HepG2 (cell line): ENCODE data around the gene TMEM223. TPM values are rescaled to one million over a fixed set of nuclear protein-coding genes. Genes with fewer than 3 reads are reported as not detected.

Experiments
- BCL6 ChIP-seq: IDR thresholded peaks from 2 replicates; pipeline ENCODE4 v1.6.1; 2016; ENCODE audit warnings: missing genetic modification reagents, missing compliant biosample characterization
- GTF3A ChIP-seq: sonication (generic); formaldehyde crosslinking; conservative IDR thresholded peaks from 2 replicates; pipeline ENCODE4 v1.4.0; 2020; ENCODE audit warnings: mild to moderate bottlenecking, missing genetic modification reagents
- HOXA5 ChIP-seq: sonication (generic); formaldehyde crosslinking; IDR thresholded peaks from 2 replicates; pipeline ENCODE4 v1.4.0; 2020; ENCODE audit warnings: missing genetic modification reagents
- IKZF5 ChIP-seq: IDR thresholded peaks from 2 replicates; pipeline ENCODE4 v1.6.1; 2018; ENCODE audit warnings: missing genetic modification reagents, mild to moderate bottlenecking, missing compliant biosample characterization
- LCORL ChIP-seq, 2 experiments: fragments of 450-650 bp in 1 of 2; sonication (generic) in 1 of 2; formaldehyde crosslinking in 1 of 2; IDR thresholded peaks; 2 replicates each; pipeline versions ENCODE4 v1.5.0 to v1.6.1; 2017 to 2020; ENCODE audit warnings: antibody characterized with exemption in 1 of 2, missing genetic modification reagents in 1 of 2
- PPARG ChIP-seq: conservative IDR thresholded peaks from 2 replicates; pipeline ENCODE4 v1.6.1; 2016; ENCODE audit warnings: missing biosample characterization, missing genetic modification reagents
- PRDM4 ChIP-seq: sonication (generic); formaldehyde crosslinking; IDR thresholded peaks from 2 replicates; pipeline ENCODE4 v1.9.0; 2021; ENCODE audit warnings: missing genetic modification reagents, borderline replicate concordance
- RFXANK ChIP-seq: IDR thresholded peaks from 2 replicates; pipeline ENCODE4 v1.6.1; 2016
- SNAPC5 ChIP-seq: sonication (generic); formaldehyde crosslinking; IDR thresholded peaks from 2 replicates; pipeline ENCODE4 v1.8.1; 2023; ENCODE audit warnings: mild to moderate bottlenecking, missing genetic modification reagents, borderline replicate concordance
- SRSF4 ChIP-seq: fragments of 200-400 bp; formaldehyde crosslinking; IDR thresholded peaks from one replicate; pipeline ENCODE4 v1.6.1; 2018; ENCODE audit warnings: mild to moderate bottlenecking, low read depth, low read length, moderate library complexity; ENCODE audit not compliant: poor library complexity, severe bottlenecking
- STAG1 ChIP-seq: sonication (generic); formaldehyde crosslinking; IDR thresholded peaks from 2 replicates; pipeline ENCODE4 v1.4.0; 2020; ENCODE audit warnings: missing genetic modification reagents
- TAF15 ChIP-seq: fragments of 200-400 bp; formaldehyde crosslinking; IDR thresholded peaks from one replicate; pipeline ENCODE4 v1.6.1; 2018; ENCODE audit warnings: mild to moderate bottlenecking, low read depth, low read length; ENCODE audit not compliant: poor library complexity, severe bottlenecking
- TEAD3 ChIP-seq: optimal IDR thresholded peaks from 2 replicates; pipeline ENCODE3; 2016; ENCODE audit warnings: borderline replicate concordance
- TRAFD1 ChIP-seq: sonication (generic); formaldehyde crosslinking; IDR thresholded peaks from 2 replicates; pipeline ENCODE4 v1.5.1; 2020; ENCODE audit warnings: missing genetic modification reagents, mild to moderate bottlenecking, borderline replicate concordance
- XBP1 ChIP-seq: sonication (generic); formaldehyde crosslinking; IDR thresholded peaks from 2 replicates; pipeline ENCODE4 v1.5.0; 2020; ENCODE audit warnings: missing genetic modification reagents
- ZFY ChIP-seq: sonication (generic); formaldehyde crosslinking; IDR thresholded peaks from 2 replicates; pipeline ENCODE4 v1.4.0; 2020; ENCODE audit warnings: missing genetic modification reagents
- ZKSCAN8 ChIP-seq: IDR thresholded peaks from 2 replicates; pipeline ENCODE4 v1.6.1; 2016; ENCODE audit warnings: borderline replicate concordance, missing genetic modification reagents, missing compliant biosample characterization
- ZNF256 ChIP-seq: sonication (generic); formaldehyde crosslinking; conservative IDR thresholded peaks from 2 replicates; pipeline ENCODE4 v1.4.0; 2020; ENCODE audit warnings: missing genetic modification reagents
- ZNF639 ChIP-seq: conservative IDR thresholded peaks from 2 replicates; pipeline ENCODE4 v1.6.1; 2018; ENCODE audit warnings: missing genetic modification reagents
- ZNF777 ChIP-seq: sonication (generic); formaldehyde crosslinking; IDR thresholded peaks from 2 replicates; pipeline ENCODE4 v1.4.0; 2020; ENCODE audit warnings: missing genetic modification reagents
- polyA plus RNA-seq, 8 experiments: library from polyadenylated mRNA; depleted of rRNA in 3 of 8; stranded (reverse) in 7 of 8; unstranded in 1 of 8; fragments of >200 nt; fragmentation: Illumina TruSeq in 4 of 8; extraction: Trizol in 4 of 8; gene quantifications; 2 replicates each; pipeline versions ENCODE4 v1.2.1 to v1.2.3, GENCODE V29; 2011 to 2016; ENCODE audit warnings: low read depth in 4 of 8, missing spikeins in 1 of 8, mixed read lengths in 1 of 8; ENCODE audit not compliant: insufficient read depth in 1 of 8
- total RNA-seq, 5 experiments: library from RNA; depleted of rRNA; stranded (reverse); fragments of >200 nt; fragmentation: Illumina TruSeq; extraction: Trizol; gene quantifications; 2 replicates each; pipeline ENCODE4 v1.2.3, GENCODE V29; 2016; ENCODE audit warnings: low read depth in 1 of 5

Gene TMEM223
- total and polyA plus RNA-seq, 2 of the 13 experiments (the other 11 are each of a cell fraction or from before 2014, with no cell fraction given): 19.5 to 24.9 TPM

GRCh38 chr11:62786318-62787004, 5.3 kb downstream of the TMEM223 start (continued):
- no peak for TF ChIP-seq TRAFD1 (CRISPR knock-in tag)
- peak; percentile 63 for TF ChIP-seq STAG1 (CRISPR knock-in tag)
- TF ChIP-seq ZNF256 (CRISPR knock-in tag): no peak
- no peak for TF ChIP-seq PRDM4 (CRISPR knock-in tag)
- no peak for TF ChIP-seq GTF3A
- peak; percentile 21 for TF ChIP-seq TAF15
- TF ChIP-seq IKZF5 (CRISPR knock-in tag): peak; percentile 37; the same call in 1 of the 2 replicates
- TF ChIP-seq XBP1 (CRISPR knock-in tag): 0 out of 2 replicates have a peak, but pooled peaks have one; percentile 15
- TF ChIP-seq LCORL (IDR thresholded peaks at IDR 0.05): no peak
- TF ChIP-seq LCORL (CRISPR knock-in tag; IDR thresholded peaks at IDR 0.05): peak; percentile 61
- TF ChIP-seq RFXANK (CRISPR knock-in tag): no peak
- TF ChIP-seq PPARG: 0 out of 2 replicates have a peak, but pooled peaks have one; percentile 24
- TF ChIP-seq SNAPC5 (CRISPR knock-in tag): no peak
- peak; percentile 36; the same call in 1 of the 2 replicates for TF ChIP-seq BCL6 (CRISPR knock-in tag)
- TF ChIP-seq ZKSCAN8 (CRISPR knock-in tag): no peak
- TF ChIP-seq SRSF4: no peak
- TF ChIP-seq TEAD3 (CRISPR knock-in tag): peak; percentile 11
- TF ChIP-seq ZFY: no peak
- peak; percentile 36; the same call in 1 of the 2 replicates for TF ChIP-seq HOXA5 (CRISPR knock-in tag)
- TF ChIP-seq ZNF639 (CRISPR knock-in tag): peak; percentile 76
- TF ChIP-seq ZNF777 (CRISPR knock-in tag): peak; percentile 67; the same call in 1 of the 2 replicates
